Loucy (cell line): Measurements from ENCODE around the gene RRAS.

Experiments used
- H2AFZ ChIP-seq: fragments of 200-600 bp; sonication (generic); 2 replicates; pipeline ENCODE4 v1.6.0; 2016; ENCODE audit warnings: antibody characterized with exemption, mild to moderate bottlenecking, low read length, moderate library complexity
- H3F3A ChIP-seq: fragments of 200-600 bp; 2 replicates; pipeline ENCODE4 v1.6.0; 2016; ENCODE audit warnings: antibody characterized with exemption, low read depth, mild to moderate bottlenecking
- H3K27me3 ChIP-seq: fragments of 200-600 bp; sonication (generic); 2 replicates; pipeline ENCODE4 v1.6.1; 2014; ENCODE audit warnings: low read length, mild to moderate bottlenecking; ENCODE audit not compliant: insufficient read depth, poor library complexity, severe bottlenecking
- H3K36me3 ChIP-seq: fragments of 200-600 bp; sonication (generic); 2 replicates; pipeline ENCODE4 v1.6.1; 2016; ENCODE audit warnings: low read length; ENCODE audit not compliant: insufficient read depth
- H3K4me1 ChIP-seq: fragments of 200-600 bp; sonication (generic); 2 replicates; pipeline ENCODE4 v1.5.1; 2014; ENCODE audit warnings: low read length, mild to moderate bottlenecking; ENCODE audit not compliant: insufficient read depth, poor library complexity, severe bottlenecking
- H3K4me2 ChIP-seq: fragments of 200-600 bp; sonication (generic); 2 replicates; pipeline ENCODE4 v1.6.0; 2014; ENCODE audit warnings: antibody characterized with exemption, low read length, low read depth, mild to moderate bottlenecking; ENCODE audit not compliant: poor library complexity, severe bottlenecking
- H3K4me3 ChIP-seq: fragments of 200-600 bp; sonication (generic); 2 replicates; pipeline ENCODE4 v1.5.1; 2014; ENCODE audit warnings: low read length, mild to moderate bottlenecking, mixed read lengths; ENCODE audit not compliant: poor library complexity, severe bottlenecking
- H3K79me2 ChIP-seq: fragments of 200-600 bp; sonication (generic); 2 replicates; pipeline ENCODE4 v1.6.1; 2014; ENCODE audit warnings: low read length; ENCODE audit not compliant: insufficient read depth
- H3K9ac ChIP-seq: fragments of 200-600 bp; sonication (generic); 2 replicates; pipeline ENCODE4 v1.6.0; 2014; ENCODE audit warnings: mild to moderate bottlenecking, low read depth, low read length, moderate library complexity; ENCODE audit not compliant: poor library complexity, severe bottlenecking
- H3K9me2 ChIP-seq: fragments of 200-600 bp; sonication (generic); replicated peaks from 2 replicates; pipeline ENCODE4 v1.6.1; 2016; ENCODE audit warnings: low read depth, low read length, mixed read lengths
- H3K9me3 ChIP-seq: fragments of 200-600 bp; sonication (generic); 2 replicates; pipeline ENCODE4 v1.6.1; 2014; ENCODE audit warnings: mild to moderate bottlenecking, antibody characterized with exemption, low read length, low read depth; ENCODE audit not compliant: insufficient read depth
- H4K20me1 ChIP-seq: fragments of 200-600 bp; sonication (generic); 2 replicates; pipeline ENCODE4 v1.6.0; 2014; ENCODE audit warnings: antibody characterized with exemption, low read length, mild to moderate bottlenecking; ENCODE audit not compliant: insufficient read depth, poor library complexity, severe bottlenecking
- CTCF ChIP-seq: fragments of 200-600 bp; sonication (generic); conservative IDR thresholded peaks from 2 replicates; pipeline ENCODE4 v1.5.1; 2014; ENCODE audit warnings: mild to moderate bottlenecking, antibody characterized with exemption, low read length
- EZH2phosphoT487 ChIP-seq: fragments of 200-600 bp; IDR thresholded peaks from 2 replicates; pipeline ENCODE4 v1.6.1; 2018; ENCODE audit warnings: antibody characterized with exemption, mild to moderate bottlenecking, moderate library complexity, borderline replicate concordance

The RRAS gene

GRCh38 chr19:49614096-49614833, 25.7 kb downstream of the RRAS start:
- TF ChIP-seq CTCF, result no peak
- no peak for TF ChIP-seq EZH2phosphoT487
- Histone ChIP-seq H3K79me2 (peaks cover 35% of the 10 kb centered on the region; the same call in 1 of the 2 replicates), H3K4me1 (no peaks in the 10 kb centered on the region), H3K4me3 (no peak overlapping the region), H3F3A (no peaks in the 10 kb centered on the region), H3K9me3 (no peaks in the 10 kb centered on the region), H4K20me1 (peaks cover 18% of the 10 kb centered on the region), H3K4me2 (no peak overlapping the region), H2AFZ (no peak overlapping the region), H3K9ac (no peak overlapping the region), H3K9me2 (no peaks in the 10 kb centered on the region), H3K36me3 (peaks cover 60% of the 10 kb centered on the region), H3K27me3 (no peaks in the 10 kb centered on the region)

GRCh38 chr19:49613374-49613773, 26.6 kb downstream of the RRAS start:
- Histone ChIP-seq H3K9me2 (no peaks in the 10 kb centered on the region), H3F3A (no peaks in the 10 kb centered on the region), H3K79me2 (peaks cover 44% of the 10 kb centered on the region; the same call in 1 of the 2 replicates), H3K4me3 (no peak overlapping the region), H3K36me3 (peaks cover 56% of the 10 kb centered on the region), H3K4me1 (no peaks in the 10 kb centered on the region), H2AFZ (no peak overlapping the region), H4K20me1 (peaks cover 18% of the 10 kb centered on the region), H3K4me2 (no peak overlapping the region), H3K9me3 (no peaks in the 10 kb centered on the region), H3K9ac (no peak overlapping the region), H3K27me3 (no peaks in the 10 kb centered on the region)
- TF ChIP-seq CTCF, result no peak
- no peak for TF ChIP-seq EZH2phosphoT487

- Histone ChIP-seq H3K9me3 (no peaks in the 10 kb centered on the region), H3K4me1 (no peaks in the 10 kb centered on the region), H3K9ac (no peak overlapping the region), H3K9me2 (no peaks in the 10 kb centered on the region), H4K20me1 (peaks cover 21% of the 10 kb centered on the region), H3K4me2 (no peak overlapping the region), H3K79me2 (peaks cover 66% of the 10 kb centered on the region), H3K27me3 (no peaks in the 10 kb centered on the region), H3K4me3 (no peak overlapping the region), H3F3A (no peaks in the 10 kb centered on the region), H2AFZ (no peak overlapping the region), H3K36me3 (peaks cover 24% of the 10 kb centered on the region; the same call in 1 of the 2 replicates)
- TF ChIP-seq CTCF (no peak), EZH2phosphoT487 (no peak)
These were observed 30.3 kb downstream of the RRAS start for GRCh38 chr19:49609499-49610092.
